ENCODE measurements around the gene RFTN1. TPM values are rescaled to one million over a fixed set of nuclear protein-coding genes. Genes with fewer than 3 reads are reported as not detected.

Gene RFTN1
- total and polyA plus RNA-seq, 2 of the 8 experiments (the other 6 are each of a cell fraction or from before 2014, with no cell fraction given) = 4.6 to 6.7 TPM

DNA sequence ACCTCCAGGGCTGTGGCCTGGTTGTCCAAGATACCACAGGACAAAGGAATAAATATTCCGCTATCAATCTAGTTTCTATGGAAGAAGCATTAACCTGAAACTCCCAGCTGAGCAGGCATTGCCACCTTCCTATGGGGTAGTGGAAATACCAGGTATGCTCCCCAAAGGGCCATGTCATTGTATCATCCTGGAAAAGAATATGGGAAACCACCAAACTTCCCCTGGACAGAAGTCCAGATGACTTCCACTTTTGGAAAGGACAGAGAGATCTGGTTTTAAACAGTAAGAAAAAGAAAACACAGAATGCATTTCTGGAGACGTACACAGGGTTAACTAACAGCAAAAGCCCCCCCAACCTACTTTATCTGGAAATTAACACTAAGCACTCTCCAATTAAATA, 100.2 kb downstream of the RFTN1 start:
- H3K9me3 ChIP-seq (ENCODE audit: insufficient read depth in 2 of 2, low read depth in 1 of 2, low read length in 1 of 2) = no peaks in the 10 kb centered on the region
- no peak overlapping the region for H3K4me3 ChIP-seq (ENCODE audit: extremely low read depth in 1 of 4, insufficient read depth in 2 of 4, low read depth in 3 of 4, low read length in 4 of 4)
- H3K23ac ChIP-seq (ENCODE audit: insufficient read length) = no peak overlapping the region
- H3K23me2 ChIP-seq (ENCODE audit: low read depth, low read length) = no peaks in the 10 kb centered on the region
- no peaks in the 10 kb centered on the region for H3K36me3 ChIP-seq (ENCODE audit: control insufficient read depth in 2 of 4, insufficient read depth in 4 of 4, low read length in 3 of 4)
- no peak overlapping the region for H2AK5ac ChIP-seq (ENCODE audit: low read depth, low read length)
- H4K20me1 ChIP-seq (replicated peaks in 1 of 2; ENCODE audit: control insufficient read depth in 1 of 2, insufficient read depth in 2 of 2, low read length in 2 of 2) = no peaks in the 10 kb centered on the region
- no peak overlapping the region for H2BK20ac ChIP-seq (ENCODE audit: low read length)
- no peak overlapping the region for H3K56ac ChIP-seq (replicated peaks; ENCODE audit: insufficient read length, low read depth, low read length)
- TF ChIP-seq SAP30 (IDR thresholded peaks at IDR 0.05; ENCODE audit: insufficient read depth, insufficient replicate concordance, low read length) = no peak
- TF ChIP-seq ASH2L (IDR thresholded peaks at IDR 0.05; ENCODE audit: low read length) = no peak
- TF ChIP-seq POLR2AphosphoS5 (IDR thresholded peaks at IDR 0.05; ENCODE audit: low read depth, low read length) = no peak
- no peak overlapping the region for H4K91ac ChIP-seq (replicated peaks; ENCODE audit: insufficient read length, low read length)
- no peak overlapping the region for H3K4ac ChIP-seq (replicated peaks; ENCODE audit: insufficient read length, low read depth, low read length)
- H3K4me2 ChIP-seq (ENCODE audit: insufficient read depth in 1 of 2, low read depth in 2 of 2, low read length in 2 of 2) = no peak overlapping the region
- no peak for DNase-seq (ENCODE audit: low read depth in 1 of 2, low spot score in 2 of 2)
- CTCF ChIA-PET (ENCODE audit: partially characterized antibody) = interaction anchor here (2.3 kb wide), 1 partner anchor 94 kb away, joined by 7 read pairs; no protein-coding TSS in a partner anchor
- WGBS, 2 experiments (ENCODE audit: extremely low coverage in 1 of 2, insufficient coverage in 1 of 2, insufficient read length in 1 of 2, insufficient replicate concordance in 2 of 2, low coverage in 1 of 2, low lambda C conversion rate in 2 of 2, missing lambda C conversion rate in 1 of 2) = 93% methylated on average over 2 of the region's 2 CpGs; no CpG with 5 or more reads in 1 of the 2 experiments
- H3K27ac ChIP-seq (ENCODE audit: low read depth, low read length) = no peak overlapping the region
- no peaks in the 10 kb centered on the region; a peak in 1 of 7 replicates for H3K27me3 ChIP-seq (replicated peaks in 1 of 4; ENCODE audit: control insufficient read depth in 3 of 4, extremely low read depth in 1 of 4, insufficient read depth in 3 of 4, low read length in 3 of 4)
- H3K4me1 ChIP-seq (replicated peaks in 1 of 4; ENCODE audit: control insufficient read depth in 3 of 4, insufficient read depth in 4 of 4, low read length in 3 of 4) = no peaks in the 10 kb centered on the region
- no peak overlapping the region for H2BK5ac ChIP-seq (ENCODE audit: low read depth, low read length)
- H3K79me2 ChIP-seq (ENCODE audit: control insufficient read depth in 1 of 2, insufficient read depth in 2 of 2, low read length in 2 of 2) = no peaks in the 10 kb centered on the region
- H3K14ac ChIP-seq (ENCODE audit: insufficient read length) = no peak overlapping the region
- no peak overlapping the region for H3K18ac ChIP-seq (ENCODE audit: extremely low read depth, low read length)
- H4K5ac ChIP-seq (ENCODE audit: insufficient read length, low read depth, low read length) = no peak overlapping the region
- no peak overlapping the region for H2AFZ ChIP-seq (ENCODE audit: low read length)
- H4K8ac ChIP-seq (ENCODE audit: extremely low read depth, insufficient read depth, low read length) = no peak overlapping the region
- no peak overlapping the region for H2BK120ac ChIP-seq (replicated peaks; ENCODE audit: low read depth, low read length)
- H3K9ac ChIP-seq (replicated peaks in 1 of 4; ENCODE audit: extremely low read depth in 1 of 4, low read depth in 3 of 4, low read length in 3 of 4) = no peak overlapping the region
- FAIRE-seq = no peak
- no peak overlapping the region for H2BK12ac ChIP-seq (ENCODE audit: low read depth, low read length)
- no peaks in the 10 kb centered on the region for H3K79me1 ChIP-seq (ENCODE audit: low read depth, low read length)
- POLR2A ChIA-PET (ENCODE audit: partially characterized antibody) = no interaction called here
- no peak overlapping the region for H2BK15ac ChIP-seq (ENCODE audit: low read length)

Data from H1 (cell line).